Cerebellar nuclear complex (tissue), 1 donor: ENCODE results near the gene BICRA.

Experiments used
- DNase-seq, 2 experiments: peaks; one replicate each; lab custom pipeline; 2025; lab: John Stamatoyannopoulos, UW

BICRA gene

GRCh38 chr19:47601180-47601904, 7.6 kb upstream of the BICRA start:
- no peak for DNase-seq

- DNase-seq: no peak
Measured at GRCh38 chr19:47603706-47604565, 5.0 kb upstream of the BICRA start.

- DNase-seq: no peak
Measured at GRCh38 chr19:47607564-47608073, 1.3 kb upstream of the BICRA start.

GRCh38 chr19:47608074-47608918, 638 bp upstream of the BICRA start:
- DNase-seq: peak; percentile 53 to 56

- no peak for DNase-seq
Measured at GRCh38 chr19:47609906-47610894, 1.3 kb downstream of the BICRA start.

- DNase-seq: no peak
Measured at GRCh38 chr19:47610902-47611301, 2.0 kb downstream of the BICRA start.

GRCh38 chr19:47613165-47614020, 4.5 kb downstream of the BICRA start:
- DNase-seq: no peak

GRCh38 chr19:47614021-47614295, 5.0 kb downstream of the BICRA start:
- no peak for DNase-seq

GRCh38 chr19:47614559-47614958, 5.6 kb downstream of the BICRA start:
- DNase-seq: no peak

- no peak for DNase-seq
Measured at GRCh38 chr19:47615230-47615629, 6.3 kb downstream of the BICRA start.

GRCh38 chr19:47615714-47616113, 6.8 kb downstream of the BICRA start:
- no peak for DNase-seq

GRCh38 chr19:47618771-47619170, 9.8 kb downstream of the BICRA start:
- DNase-seq: no peak

- no peak for DNase-seq
Measured at GRCh38 chr19:47619763-47620162, 10.8 kb downstream of the BICRA start.

- no peak for DNase-seq
Measured at GRCh38 chr19:47623151-47623920, 14.4 kb downstream of the BICRA start.

GRCh38 chr19:47623921-47624391, 15.0 kb downstream of the BICRA start:
- no peak for DNase-seq

GRCh38 chr19:47625650-47626049, 16.7 kb downstream of the BICRA start:
- DNase-seq: no peak

- no peak for DNase-seq
Measured at GRCh38 chr19:47626238-47626637, 17.3 kb downstream of the BICRA start.

GRCh38 chr19:47628078-47628771, 19.3 kb downstream of the BICRA start:
- DNase-seq: no peak

GRCh38 chr19:47630594-47630993, 21.7 kb downstream of the BICRA start:
- no peak for DNase-seq
